HG03432 (cell line): ENCODE data around the gene PCYOX1L.

Source experiments
- ATAC-seq: cut with Tn5 transposase; IDR thresholded peaks from one replicate; pipeline ENCODE4 v1.9.1; 2021; ENCODE audit warnings: mild to moderate bottlenecking, moderate library complexity; ENCODE audit not compliant: unreplicated experiment

Gene PCYOX1L

DNA sequence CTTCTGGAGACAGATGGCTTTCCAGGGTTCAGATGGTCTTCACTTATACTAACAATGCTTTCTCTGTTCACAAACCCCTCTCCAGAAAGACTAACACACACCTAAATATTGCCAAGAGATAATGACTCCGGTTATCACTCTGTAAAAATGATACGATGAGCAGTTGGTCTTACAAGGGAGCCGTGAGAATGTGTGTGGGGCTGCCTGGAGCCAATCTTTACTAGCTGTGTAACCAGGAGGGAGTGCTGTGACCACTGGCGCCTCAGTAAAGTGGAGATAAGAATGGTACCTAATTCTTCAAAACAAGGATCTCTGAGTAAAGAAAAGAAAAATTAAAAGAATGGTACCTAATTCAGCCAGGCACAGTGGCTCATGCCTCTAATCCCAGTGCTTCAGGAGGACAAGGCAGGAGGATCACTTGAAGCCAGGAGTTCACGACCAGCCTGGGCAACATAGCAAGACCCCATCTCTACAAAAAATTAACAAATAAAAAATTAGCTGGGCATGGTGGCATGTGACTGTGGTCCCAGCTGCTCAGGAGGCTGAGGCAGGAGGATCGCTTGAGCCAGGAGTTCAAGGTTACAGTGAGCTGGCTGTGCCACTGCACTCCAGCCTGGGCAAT is 61.2 kb downstream of the PCYOX1L start:
- ATAC-seq = no peak
